HUES6 (cell line): Measurements from ENCODE around the gene TBC1D22A.

Experiments
- H3K27ac ChIP-seq: 2 replicates; pipeline ENCODE4 v1.7.0; 2013; ENCODE audit warnings: low read depth, mild to moderate bottlenecking, low read length, inconsistent platforms
- H3K27me3 ChIP-seq: 2 replicates; pipeline ENCODE4 v1.6.1; 2013; ENCODE audit warnings: low read length; ENCODE audit not compliant: control insufficient read depth, insufficient read depth
- H3K36me3 ChIP-seq: 2 replicates; pipeline ENCODE4 v1.6.1; 2013; ENCODE audit warnings: low read length; ENCODE audit not compliant: control insufficient read depth, insufficient read depth
- H3K4me1 ChIP-seq: 2 replicates; pipeline ENCODE4 v1.6.1; 2013; ENCODE audit warnings: low read length; ENCODE audit not compliant: control insufficient read depth, insufficient read depth
- H3K4me3 ChIP-seq: 2 replicates; pipeline ENCODE4 v1.5.1; 2013; ENCODE audit warnings: low read depth, low read length
- H3K9ac ChIP-seq: one replicate; pipeline ENCODE4 v1.6.1; 2013; ENCODE audit warnings: mild to moderate bottlenecking, low read length
- H3K9me3 ChIP-seq: 2 replicates; pipeline ENCODE4 v1.6.1; 2013; ENCODE audit warnings: low read depth, low read length; ENCODE audit not compliant: control insufficient read depth, insufficient read depth

Gene TBC1D22A

GRCh38 chr22:46996595-46997310 is 234.3 kb downstream of the TBC1D22A start:
- H3K4me3 ChIP-seq: no peak overlapping the region
- no peaks in the 10 kb centered on the region for H3K27me3 ChIP-seq
- peaks cover 12% of the 10 kb centered on the region; the same call in 1 of the 2 replicates for H3K4me1 ChIP-seq
- no peak overlapping the region for H3K27ac ChIP-seq
- H3K9me3 ChIP-seq: no peaks in the 10 kb centered on the region
- H3K36me3 ChIP-seq: no peaks in the 10 kb centered on the region
- H3K9ac ChIP-seq: no peak overlapping the region

GRCh38 chr22:46997311-46997970 is 235.0 kb downstream of the TBC1D22A start:
- Histone ChIP-seq H3K4me1 (peaks cover 12% of the 10 kb centered on the region; the same call in 1 of the 2 replicates), H3K4me3 (no peak overlapping the region), H3K9ac (no peak overlapping the region), H3K27ac (no peak overlapping the region), H3K27me3 (no peaks in the 10 kb centered on the region), H3K36me3 (no peaks in the 10 kb centered on the region), H3K9me3 (no peaks in the 10 kb centered on the region)

GRCh38 chr22:46998331-46998730 is 235.9 kb downstream of the TBC1D22A start:
- Histone ChIP-seq H3K27ac (no peak overlapping the region), H3K9ac (no peak overlapping the region), H3K4me1 (peaks cover 11% of the 10 kb centered on the region; the same call in 1 of the 2 replicates), H3K27me3 (no peaks in the 10 kb centered on the region), H3K9me3 (no peaks in the 10 kb centered on the region), H3K4me3 (no peak overlapping the region), H3K36me3 (0 out of 2 replicates have a peak, but pooled peaks cover under 1% of the 10 kb centered on the region)

GRCh38 chr22:47000256-47000655 is 237.8 kb downstream of the TBC1D22A start:
- no peak overlapping the region for H3K27ac ChIP-seq
- H3K9me3 ChIP-seq: no peaks in the 10 kb centered on the region
- no peak overlapping the region for H3K9ac ChIP-seq
- no peaks in the 10 kb centered on the region for H3K27me3 ChIP-seq
- no peak overlapping the region for H3K4me3 ChIP-seq
- H3K4me1 ChIP-seq: no peaks in the 10 kb centered on the region
- H3K36me3 ChIP-seq: peaks cover 14% of the 10 kb centered on the region; the same call in 1 of the 2 replicates

GRCh38 chr22:47000888-47001287 is 238.4 kb downstream of the TBC1D22A start:
- no peak overlapping the region for H3K9ac ChIP-seq
- H3K4me3 ChIP-seq: no peak overlapping the region
- H3K27ac ChIP-seq: no peak overlapping the region
- H3K4me1 ChIP-seq: no peaks in the 10 kb centered on the region
- no peaks in the 10 kb centered on the region for H3K9me3 ChIP-seq
- no peaks in the 10 kb centered on the region for H3K27me3 ChIP-seq
- peaks cover 18% of the 10 kb centered on the region; the same call in 1 of the 2 replicates for H3K36me3 ChIP-seq

GRCh38 chr22:47001288-47001687 is 238.8 kb downstream of the TBC1D22A start:
- Histone ChIP-seq H3K27me3 (no peaks in the 10 kb centered on the region), H3K9me3 (no peaks in the 10 kb centered on the region), H3K4me3 (no peak overlapping the region), H3K27ac (no peak overlapping the region), H3K9ac (no peak overlapping the region), H3K36me3 (peaks cover 19% of the 10 kb centered on the region; the same call in 1 of the 2 replicates), H3K4me1 (no peaks in the 10 kb centered on the region)

GRCh38 chr22:47002692-47003091 is 240.2 kb downstream of the TBC1D22A start:
- H3K4me1 ChIP-seq: no peaks in the 10 kb centered on the region
- H3K9ac ChIP-seq: no peak overlapping the region
- H3K27ac ChIP-seq: no peak overlapping the region
- peaks cover 19% of the 10 kb centered on the region; the same call in 1 of the 2 replicates for H3K36me3 ChIP-seq
- H3K27me3 ChIP-seq: no peaks in the 10 kb centered on the region
- no peak overlapping the region for H3K4me3 ChIP-seq
- no peaks in the 10 kb centered on the region for H3K9me3 ChIP-seq

GRCh38 chr22:47005506-47006408 is 243.3 kb downstream of the TBC1D22A start:
- H3K9me3 ChIP-seq: no peaks in the 10 kb centered on the region
- no peak overlapping the region for H3K27ac ChIP-seq
- no peaks in the 10 kb centered on the region for H3K27me3 ChIP-seq
- peaks cover 29% of the 10 kb centered on the region for H3K36me3 ChIP-seq
- H3K9ac ChIP-seq: no peak overlapping the region
- H3K4me3 ChIP-seq: no peak overlapping the region
- H3K4me1 ChIP-seq: no peaks in the 10 kb centered on the region

- H3K27ac ChIP-seq: no peak overlapping the region
- no peak overlapping the region for H3K4me3 ChIP-seq
- H3K9me3 ChIP-seq: no peaks in the 10 kb centered on the region
- peaks cover 29% of the 10 kb centered on the region for H3K36me3 ChIP-seq
- H3K4me1 ChIP-seq: no peaks in the 10 kb centered on the region
- no peaks in the 10 kb centered on the region for H3K27me3 ChIP-seq
- H3K9ac ChIP-seq: no peak overlapping the region
Measured at GRCh38 chr22:47006433-47006832, 244.0 kb downstream of the TBC1D22A start.

- H3K36me3 ChIP-seq: peaks cover 29% of the 10 kb centered on the region
- no peak overlapping the region for H3K4me3 ChIP-seq
- no peaks in the 10 kb centered on the region for H3K4me1 ChIP-seq
- H3K27ac ChIP-seq: no peak overlapping the region
- no peaks in the 10 kb centered on the region for H3K27me3 ChIP-seq
- H3K9me3 ChIP-seq: no peaks in the 10 kb centered on the region
- H3K9ac ChIP-seq: no peak overlapping the region
Measured at GRCh38 chr22:47006869-47007268, 244.4 kb downstream of the TBC1D22A start.
